Gastrocnemius medialis (tissue), 4 donors: Measurements from ENCODE around the gene GRPEL1.

ENCODE experiments used
- POLR2A ChIP-seq, 2 donors: fragments of 450-650 bp; IDR thresholded peaks; one replicate each; pipeline ENCODE4 v1.6.1; 2017; ENCODE audit warnings: antibody characterized with exemption in 2 of 2, mild to moderate bottlenecking in 2 of 2, moderate library complexity in 2 of 2
- TF ChIP-seq, protein P1 (sequence below), 5 experiments: fragments of 450-650 bp in 3 of 5; fragments of 200-600 bp in 2 of 5; sonication (generic) in 2 of 5; IDR thresholded peaks in 4 of 5; conservative IDR thresholded peaks in 1 of 5; 1 replicate in 4 of 5; 2 replicates in 1 of 5; pipeline ENCODE4 v1.5.1; 2016 to 2019; ENCODE audit warnings: antibody characterized with exemption in 5 of 5, mild to moderate bottlenecking in 3 of 5, moderate library complexity in 3 of 5

DNA sequence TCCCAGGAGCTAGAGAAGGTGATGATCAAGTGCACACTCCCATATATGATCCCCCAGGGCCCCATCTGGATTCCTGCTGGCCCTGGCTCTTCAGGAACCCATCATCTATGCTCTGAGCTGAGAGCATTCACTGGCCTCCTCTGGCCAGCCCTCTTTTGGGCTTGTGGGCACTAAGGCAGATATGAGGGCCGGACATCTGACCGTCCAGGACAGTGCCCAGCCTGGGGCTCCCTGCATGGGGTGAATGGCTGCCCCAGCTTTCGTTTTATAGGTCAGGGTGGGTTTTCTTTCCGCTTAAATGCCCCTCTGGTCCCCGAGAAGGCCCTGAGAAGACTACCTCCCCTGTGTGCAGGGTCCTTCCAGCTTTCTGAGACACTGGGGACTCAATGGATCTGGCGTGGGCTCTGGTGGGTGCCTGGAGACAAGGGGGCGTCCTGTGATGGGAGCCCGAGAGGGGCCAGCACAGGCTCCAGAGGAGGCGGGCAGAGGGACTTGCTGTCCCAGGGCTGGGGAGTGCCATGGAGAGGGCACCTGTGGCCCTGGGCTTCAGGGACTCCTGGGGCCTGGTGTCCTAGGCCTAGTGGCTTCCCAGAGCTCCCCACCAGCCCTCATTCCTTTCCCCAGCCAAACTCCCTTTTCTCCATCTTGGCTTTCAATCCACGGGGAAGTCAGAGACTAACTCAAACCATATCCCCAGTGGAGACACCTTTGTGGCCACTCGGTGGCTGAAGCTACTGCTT lies 39.5 kb upstream of the GRPEL1 start:
- TF ChIP-seq, protein P1, sequence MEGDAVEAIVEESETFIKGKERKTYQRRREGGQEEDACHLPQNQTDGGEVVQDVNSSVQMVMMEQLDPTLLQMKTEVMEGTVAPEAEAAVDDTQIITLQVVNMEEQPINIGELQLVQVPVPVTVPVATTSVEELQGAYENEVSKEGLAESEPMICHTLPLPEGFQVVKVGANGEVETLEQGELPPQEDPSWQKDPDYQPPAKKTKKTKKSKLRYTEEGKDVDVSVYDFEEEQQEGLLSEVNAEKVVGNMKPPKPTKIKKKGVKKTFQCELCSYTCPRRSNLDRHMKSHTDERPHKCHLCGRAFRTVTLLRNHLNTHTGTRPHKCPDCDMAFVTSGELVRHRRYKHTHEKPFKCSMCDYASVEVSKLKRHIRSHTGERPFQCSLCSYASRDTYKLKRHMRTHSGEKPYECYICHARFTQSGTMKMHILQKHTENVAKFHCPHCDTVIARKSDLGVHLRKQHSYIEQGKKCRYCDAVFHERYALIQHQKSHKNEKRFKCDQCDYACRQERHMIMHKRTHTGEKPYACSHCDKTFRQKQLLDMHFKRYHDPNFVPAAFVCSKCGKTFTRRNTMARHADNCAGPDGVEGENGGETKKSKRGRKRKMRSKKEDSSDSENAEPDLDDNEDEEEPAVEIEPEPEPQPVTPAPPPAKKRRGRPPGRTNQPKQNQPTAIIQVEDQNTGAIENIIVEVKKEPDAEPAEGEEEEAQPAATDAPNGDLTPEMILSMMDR (IDR thresholded peaks at IDR 0.05 in 4 of 5, conservative IDR thresholded peaks at IDR 0.05 in 1 of 5): no peak
- TF ChIP-seq POLR2A (IDR thresholded peaks at IDR 0.05): no peak
